ENCODE results near the gene SLC7A8.

DNA sequence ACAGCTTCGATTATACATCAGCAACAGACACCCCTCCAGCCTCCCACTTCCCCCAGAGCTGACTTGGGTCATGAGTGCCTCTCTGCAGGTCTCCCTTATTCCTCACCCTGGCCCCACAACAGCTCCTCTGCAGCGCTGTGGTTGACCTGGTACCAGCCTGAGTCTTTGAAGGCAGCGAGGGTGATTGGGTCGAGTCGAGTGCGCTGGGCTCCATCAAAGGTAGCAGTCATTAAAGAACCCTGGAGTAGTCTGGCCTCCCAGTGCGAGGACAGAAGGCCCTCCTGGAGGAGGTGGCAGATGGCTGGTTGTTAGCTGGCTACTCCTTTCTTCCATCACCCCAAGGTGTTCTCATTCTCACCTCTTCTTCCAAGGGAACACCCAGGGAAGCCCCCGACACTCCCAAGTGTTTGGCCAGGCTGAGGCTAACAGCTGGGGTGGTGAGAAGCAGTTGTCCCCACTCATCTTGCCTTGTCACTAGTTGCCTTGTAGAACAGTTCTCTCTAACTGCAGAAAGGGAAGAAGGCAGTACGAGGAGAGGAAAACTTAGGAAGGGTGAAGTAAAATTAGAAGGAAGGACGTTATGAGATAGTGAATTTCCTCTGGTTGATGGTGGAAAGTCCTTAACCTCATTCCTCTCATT lies 81.4 kb downstream of the SLC7A8 start:
- TF ChIP-seq EGR1 (IDR thresholded peaks at IDR 0.05; ENCODE audit: low read depth in 2 of 2) = no peak
- TF ChIP-seq, protein P1, sequence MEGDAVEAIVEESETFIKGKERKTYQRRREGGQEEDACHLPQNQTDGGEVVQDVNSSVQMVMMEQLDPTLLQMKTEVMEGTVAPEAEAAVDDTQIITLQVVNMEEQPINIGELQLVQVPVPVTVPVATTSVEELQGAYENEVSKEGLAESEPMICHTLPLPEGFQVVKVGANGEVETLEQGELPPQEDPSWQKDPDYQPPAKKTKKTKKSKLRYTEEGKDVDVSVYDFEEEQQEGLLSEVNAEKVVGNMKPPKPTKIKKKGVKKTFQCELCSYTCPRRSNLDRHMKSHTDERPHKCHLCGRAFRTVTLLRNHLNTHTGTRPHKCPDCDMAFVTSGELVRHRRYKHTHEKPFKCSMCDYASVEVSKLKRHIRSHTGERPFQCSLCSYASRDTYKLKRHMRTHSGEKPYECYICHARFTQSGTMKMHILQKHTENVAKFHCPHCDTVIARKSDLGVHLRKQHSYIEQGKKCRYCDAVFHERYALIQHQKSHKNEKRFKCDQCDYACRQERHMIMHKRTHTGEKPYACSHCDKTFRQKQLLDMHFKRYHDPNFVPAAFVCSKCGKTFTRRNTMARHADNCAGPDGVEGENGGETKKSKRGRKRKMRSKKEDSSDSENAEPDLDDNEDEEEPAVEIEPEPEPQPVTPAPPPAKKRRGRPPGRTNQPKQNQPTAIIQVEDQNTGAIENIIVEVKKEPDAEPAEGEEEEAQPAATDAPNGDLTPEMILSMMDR (IDR thresholded peaks at IDR 0.05; ENCODE audit: low read depth, low read length, missing input control) = no peak
- TF ChIP-seq, protein P2, sequence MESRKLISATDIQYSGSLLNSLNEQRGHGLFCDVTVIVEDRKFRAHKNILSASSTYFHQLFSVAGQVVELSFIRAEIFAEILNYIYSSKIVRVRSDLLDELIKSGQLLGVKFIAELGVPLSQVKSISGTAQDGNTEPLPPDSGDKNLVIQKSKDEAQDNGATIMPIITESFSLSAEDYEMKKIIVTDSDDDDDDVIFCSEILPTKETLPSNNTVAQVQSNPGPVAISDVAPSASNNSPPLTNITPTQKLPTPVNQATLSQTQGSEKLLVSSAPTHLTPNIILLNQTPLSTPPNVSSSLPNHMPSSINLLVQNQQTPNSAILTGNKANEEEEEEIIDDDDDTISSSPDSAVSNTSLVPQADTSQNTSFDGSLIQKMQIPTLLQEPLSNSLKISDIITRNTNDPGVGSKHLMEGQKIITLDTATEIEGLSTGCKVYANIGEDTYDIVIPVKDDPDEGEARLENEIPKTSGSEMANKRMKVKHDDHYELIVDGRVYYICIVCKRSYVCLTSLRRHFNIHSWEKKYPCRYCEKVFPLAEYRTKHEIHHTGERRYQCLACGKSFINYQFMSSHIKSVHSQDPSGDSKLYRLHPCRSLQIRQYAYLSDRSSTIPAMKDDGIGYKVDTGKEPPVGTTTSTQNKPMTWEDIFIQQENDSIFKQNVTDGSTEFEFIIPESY (IDR thresholded peaks at IDR 0.05) = no peak
- no peak for TF ChIP-seq FOXA2 (IDR thresholded peaks at IDR 0.05)
- no peak for TF ChIP-seq YY1 (IDR thresholded peaks at IDR 0.05)
- no peak for TF ChIP-seq GABPA (IDR thresholded peaks at IDR 0.05 in 1 of 2, conservative IDR thresholded peaks at IDR 0.05 in 1 of 2)

Data from liver (tissue), 3 donors.